Endothelial cell of umbilical vein (primary cell): ENCODE results near the gene SPON2. TPM values are rescaled to one million over a fixed set of nuclear protein-coding genes. Genes with fewer than 3 reads are reported as not detected.

Experiments
- BruUV-seq: library from RNA; stranded (reverse); fragments of 400-500 nt; replicated peaks from 2 replicates; lab custom pipeline; 2021; lab: Mats Ljungman, UMichigan
- CTCF ChIA-PET: fragments of 300-600, 350-600 bp; sonication (Branson Sonifier 250); formaldehyde crosslinking; loops from one replicate; lab custom pipeline; 2021; ENCODE audit warnings: antibody characterized with exemption, inconsistent platforms; lab: Charles Lee
- POLR2A ChIA-PET: fragments of 300-600, 350-600 bp; sonication (Branson Sonifier 250); formaldehyde crosslinking; loops from one replicate; lab custom pipeline; 2021; ENCODE audit warnings: antibody characterized with exemption, inconsistent platforms; lab: Charles Lee
- DNase-seq: peaks from one replicate; pipeline ENCODE4 v3.0.0-alpha.2; 2011; ENCODE audit warnings: low read depth, low spot score
- FAIRE-seq: peaks from 2 replicates; lab custom pipeline; 2011; peaks lifted over from hg19 to GRCh38; lab: Jason Lieb, UNC
- H2AFZ ChIP-seq: 2 replicates; pipeline ENCODE4 v1.6.0; 2012; ENCODE audit warnings: low read depth, low read length, control low read depth, inconsistent platforms
- H3K27ac ChIP-seq: 2 replicates; pipeline ENCODE4 v1.5.1; 2011; ENCODE audit warnings: low read depth, mild to moderate bottlenecking, control low read depth, low read length, moderate library complexity; ENCODE audit not compliant: insufficient read depth
- H3K27me3 ChIP-seq, 2 experiments: 2 replicates each; pipeline versions ENCODE4 v1.6.0 to v1.6.1; 2011; ENCODE audit warnings: low read length in 2 of 2, mixed read lengths in 1 of 2; ENCODE audit not compliant: control insufficient read depth in 2 of 2, insufficient read depth in 2 of 2
- H3K36me3 ChIP-seq, 2 experiments: 2 replicates in 1 of 2; 3 replicates in 1 of 2; pipeline ENCODE4 v1.5.1; 2011; ENCODE audit warnings: low read length in 2 of 2, mild to moderate bottlenecking in 1 of 2, moderate library complexity in 1 of 2; ENCODE audit not compliant: control insufficient read depth in 2 of 2, insufficient read depth in 2 of 2; ENCODE audit errors: extremely low read depth in 1 of 2
- H3K4me1 ChIP-seq: 3 replicates; pipeline ENCODE4 v1.5.1; 2011; ENCODE audit warnings: mild to moderate bottlenecking, low read length; ENCODE audit not compliant: control insufficient read depth, insufficient read depth; ENCODE audit errors: extremely low read depth
- H3K4me2 ChIP-seq: 2 replicates; pipeline ENCODE4 v1.6.1; 2011; ENCODE audit warnings: low read length, control low read depth, mixed read lengths; ENCODE audit not compliant: insufficient read depth
- H3K4me3 ChIP-seq, 3 experiments: fragments of 200-600 bp in 1 of 3; sonication (generic), shearing (Covaris generic) in 1 of 3; replicated peaks in 1 of 3; 2 replicates each; pipeline ENCODE4 v1.5.1; 2011 to 2016; ENCODE audit warnings: control low read depth in 3 of 3, low read length in 3 of 3, mild to moderate bottlenecking in 2 of 3, inconsistent platforms in 1 of 3, low read depth in 1 of 3, moderate library complexity in 1 of 3; ENCODE audit not compliant: insufficient read depth in 1 of 3
- H3K79me2 ChIP-seq: 2 replicates; pipeline ENCODE4 v1.6.0; 2012; ENCODE audit warnings: low read length, inconsistent platforms; ENCODE audit not compliant: control insufficient read depth, insufficient read depth
- H3K9ac ChIP-seq: replicated peaks from 2 replicates; pipeline ENCODE3; 2011; ENCODE audit warnings: low read length, control low read depth; ENCODE audit not compliant: insufficient read depth; ENCODE audit errors: extremely low read depth
- H3K9me1 ChIP-seq: replicated peaks from 3 replicates; pipeline ENCODE4 v1.6.0; 2011; ENCODE audit warnings: mild to moderate bottlenecking, low read length; ENCODE audit not compliant: control insufficient read depth, insufficient read depth; ENCODE audit errors: extremely low read depth
- H3K9me3 ChIP-seq: replicated peaks from 2 replicates; pipeline ENCODE4 v1.5.1; 2012; ENCODE audit warnings: low read length, inconsistent platforms; ENCODE audit not compliant: control insufficient read depth, insufficient read depth
- H4K20me1 ChIP-seq: replicated peaks from 2 replicates; pipeline ENCODE3; 2011; ENCODE audit warnings: mild to moderate bottlenecking, low read length; ENCODE audit not compliant: control insufficient read depth, insufficient read depth; ENCODE audit errors: extremely low read depth
- EZH2 ChIP-seq: IDR thresholded peaks from 2 replicates; pipeline ENCODE4 v1.6.1; 2012; ENCODE audit warnings: borderline replicate concordance, low read depth, mild to moderate bottlenecking, moderate library complexity, low read length, inconsistent platforms; ENCODE audit not compliant: severe bottlenecking
- FOS ChIP-seq: IDR thresholded peaks from 2 replicates; pipeline ENCODE4 v1.6.1; 2011; ENCODE audit warnings: mild to moderate bottlenecking, low read length, moderate library complexity, borderline replicate concordance; ENCODE audit not compliant: insufficient read depth
- GATA2 ChIP-seq: IDR thresholded peaks from 2 replicates; pipeline ENCODE4 v1.7.0; 2011; ENCODE audit warnings: low read depth, mild to moderate bottlenecking, moderate library complexity, mixed read lengths, low read length; ENCODE audit not compliant: insufficient read length, insufficient read depth
- JUN ChIP-seq: IDR thresholded peaks from 2 replicates; pipeline ENCODE4 v1.6.1; 2011; ENCODE audit warnings: borderline replicate concordance, low read depth; ENCODE audit not compliant: insufficient read length, insufficient read depth
- MYC ChIP-seq: IDR thresholded peaks from one replicate; pipeline ENCODE4 v1.6.1; 2011; ENCODE audit warnings: mild to moderate bottlenecking, low read depth, low read length
- POLR2A ChIP-seq: IDR thresholded peaks from 2 replicates; pipeline ENCODE4 v1.6.1; 2012; ENCODE audit warnings: low read depth, mild to moderate bottlenecking, control low read depth, low read length
- POLR2AphosphoS5 ChIP-seq: IDR thresholded peaks from 2 replicates; pipeline ENCODE4 v1.6.1; 2012; ENCODE audit warnings: low read depth, mild to moderate bottlenecking, control low read depth, low read length, moderate library complexity; ENCODE audit not compliant: insufficient read depth
- dilution Hi-C: fragments of 300-500 bp; cut with MboI; formaldehyde crosslinking; loops from one replicate; pipeline ENCODE4 v1.15.0; 2019; ENCODE audit warnings: low sequenced_read_pairs; ENCODE audit not compliant: extremely low pct_ligation_motif_present
- intact Hi-C: fragments of 100-400 bp; cut with micrococcal nuclease; formaldehyde crosslinking; loops from one replicate; pipeline ENCODE4 v1.10.0; 2022
- polyA plus RNA-seq, 4 experiments: library from polyadenylated mRNA; depleted of rRNA in 3 of 4; stranded (reverse) in 3 of 4; unstranded in 1 of 4; fragments of >200 nt; gene quantifications; 2 replicates each; pipeline versions ENCODE4 v1.2.1 to v1.2.3, GENCODE V29; 2011 to 2012; ENCODE audit warnings: missing spikeins in 1 of 4
- total RNA-seq: library from RNA; stranded (reverse); gene quantifications from 2 replicates; pipeline ENCODE4 v1.2.3, GENCODE V29; 2021
- TF ChIP-seq, protein P1 (sequence below), 2 donors: IDR thresholded peaks; 1 replicate in 1 of 2; 2 replicates in 1 of 2; pipeline ENCODE4 v1.5.1; 2011; ENCODE audit warnings: low read length in 2 of 2, mild to moderate bottlenecking in 2 of 2, moderate library complexity in 2 of 2, control low read depth in 1 of 2, inconsistent platforms in 1 of 2, low read depth in 1 of 2; ENCODE audit not compliant: insufficient read depth in 1 of 2; ENCODE audit errors: extremely low read depth in 1 of 2
- TF ChIP-seq, protein P2 (sequence below): IDR thresholded peaks from 2 replicates; pipeline ENCODE4 v1.6.1; 2011; ENCODE audit not compliant: insufficient read depth, insufficient read length

Gene SPON2
- total and polyA plus RNA-seq, 2 donors (not counting 3 experiments of a cell fraction or from before 2014, with no cell fraction given) = 0.04 TPM; not detected in 1

DNA sequence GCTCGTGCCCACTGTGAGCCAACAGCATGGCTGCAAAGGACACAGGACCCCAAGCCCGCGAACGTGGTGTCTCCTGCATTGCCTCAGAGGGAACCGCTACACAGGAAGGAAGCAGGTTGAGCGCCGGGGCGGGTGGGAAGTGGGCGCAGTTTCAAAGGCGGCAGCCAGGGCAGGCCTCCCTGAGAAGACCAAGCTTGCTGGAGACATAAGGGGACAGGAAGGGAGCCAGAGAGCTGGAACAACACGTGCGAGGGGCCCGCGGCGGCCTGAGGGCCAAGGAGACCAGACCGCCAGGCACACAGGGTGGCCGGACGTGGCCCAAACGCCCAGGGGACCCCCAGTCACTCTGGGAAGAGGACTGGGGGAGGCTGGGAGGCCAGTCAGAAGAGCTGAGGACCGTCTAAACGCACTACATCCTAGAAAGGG is 44.5 kb upstream of the SPON2 start:
- Histone ChIP-seq H3K9me3 (no peaks in the 10 kb centered on the region), H3K4me3 (no peak overlapping the region), H3K27me3 (no peaks in the 10 kb centered on the region), H3K36me3 (peaks cover 8 to 42% of the 10 kb centered on the region in 2 experiments), H3K4me1 (no peaks in the 10 kb centered on the region), H3K79me2 (no peaks in the 10 kb centered on the region), H2AFZ (no peak overlapping the region), H3K4me2 (no peak overlapping the region), H3K9me1 (no peaks in the 10 kb centered on the region), H4K20me1 (no peaks in the 10 kb centered on the region), H3K27ac (no peak overlapping the region), H3K9ac (no peak overlapping the region)
- FAIRE-seq = no peak
- intact Hi-C loops = no loop called here
- no peak for DNase-seq
- BruUV-seq = no TSS peak
- ChIA-PET CTCF (interaction anchor here (0.8 kb wide), 1 partner anchor 32 kb away, joined by 4 read pairs; no protein-coding TSS in a partner anchor), POLR2A (no interaction called here)
- TF ChIP-seq, protein P1, sequence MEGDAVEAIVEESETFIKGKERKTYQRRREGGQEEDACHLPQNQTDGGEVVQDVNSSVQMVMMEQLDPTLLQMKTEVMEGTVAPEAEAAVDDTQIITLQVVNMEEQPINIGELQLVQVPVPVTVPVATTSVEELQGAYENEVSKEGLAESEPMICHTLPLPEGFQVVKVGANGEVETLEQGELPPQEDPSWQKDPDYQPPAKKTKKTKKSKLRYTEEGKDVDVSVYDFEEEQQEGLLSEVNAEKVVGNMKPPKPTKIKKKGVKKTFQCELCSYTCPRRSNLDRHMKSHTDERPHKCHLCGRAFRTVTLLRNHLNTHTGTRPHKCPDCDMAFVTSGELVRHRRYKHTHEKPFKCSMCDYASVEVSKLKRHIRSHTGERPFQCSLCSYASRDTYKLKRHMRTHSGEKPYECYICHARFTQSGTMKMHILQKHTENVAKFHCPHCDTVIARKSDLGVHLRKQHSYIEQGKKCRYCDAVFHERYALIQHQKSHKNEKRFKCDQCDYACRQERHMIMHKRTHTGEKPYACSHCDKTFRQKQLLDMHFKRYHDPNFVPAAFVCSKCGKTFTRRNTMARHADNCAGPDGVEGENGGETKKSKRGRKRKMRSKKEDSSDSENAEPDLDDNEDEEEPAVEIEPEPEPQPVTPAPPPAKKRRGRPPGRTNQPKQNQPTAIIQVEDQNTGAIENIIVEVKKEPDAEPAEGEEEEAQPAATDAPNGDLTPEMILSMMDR (IDR thresholded peaks at IDR 0.05; ENCODE audit: extremely low read depth in 1 of 2, insufficient read depth in 1 of 2, low read depth in 1 of 2, low read length in 2 of 2) = no peak
- no peak for TF ChIP-seq EZH2
- TF ChIP-seq, protein P2, sequence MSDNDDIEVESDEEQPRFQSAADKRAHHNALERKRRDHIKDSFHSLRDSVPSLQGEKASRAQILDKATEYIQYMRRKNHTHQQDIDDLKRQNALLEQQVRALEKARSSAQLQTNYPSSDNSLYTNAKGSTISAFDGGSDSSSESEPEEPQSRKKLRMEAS = no peak
- dilution Hi-C loops = no loop called here

DNA sequence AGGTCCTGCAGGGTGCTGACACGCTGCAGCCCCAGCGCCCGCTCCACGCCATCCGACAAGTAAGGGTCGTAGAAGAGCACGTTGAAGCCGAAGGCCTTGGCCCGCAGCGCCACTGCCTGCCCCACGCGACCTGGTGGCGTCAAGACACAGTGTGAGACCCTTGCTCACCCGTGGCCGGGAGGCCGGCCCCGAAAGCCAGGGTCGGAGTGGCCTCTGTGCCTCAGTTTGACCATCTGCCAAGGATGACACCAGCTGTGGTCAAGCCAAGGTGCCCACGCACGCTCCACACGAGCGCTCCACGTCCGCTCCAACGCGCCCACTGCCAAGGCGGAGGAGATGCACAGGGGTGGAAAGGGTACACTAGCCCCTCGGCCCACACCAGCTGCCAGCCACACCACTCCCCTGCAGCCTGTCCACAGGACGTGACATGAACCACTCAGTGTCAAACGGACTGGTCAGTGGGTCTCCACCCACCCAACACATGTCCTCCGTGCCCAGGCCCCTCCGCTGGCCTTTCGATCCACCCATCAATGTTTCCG is 43.8 kb upstream of the SPON2 start:
- Histone ChIP-seq H3K79me2 (no peaks in the 10 kb centered on the region), H3K9ac (no peak overlapping the region), H2AFZ (no peak overlapping the region), H3K4me2 (no peak overlapping the region), H3K36me3 (peaks cover 8 to 42% of the 10 kb centered on the region in 2 experiments), H3K27me3 (no peaks in the 10 kb centered on the region), H3K4me3 (no peak overlapping the region), H3K4me1 (no peaks in the 10 kb centered on the region), H3K9me1 (no peaks in the 10 kb centered on the region), H3K9me3 (no peaks in the 10 kb centered on the region), H4K20me1 (no peaks in the 10 kb centered on the region), H3K27ac (no peak overlapping the region)
- ChIA-PET POLR2A (no interaction called here), CTCF (no interaction called here)
- no TSS peak for BruUV-seq
- dilution Hi-C loops = no loop called here
- no peak for TF ChIP-seq EZH2
- no peak for TF ChIP-seq MYC
- TF ChIP-seq, protein P2 = no peak
- no peak for TF ChIP-seq POLR2A
- TF ChIP-seq, protein P1 (IDR thresholded peaks at IDR 0.05; ENCODE audit: extremely low read depth in 1 of 2, insufficient read depth in 1 of 2, low read depth in 1 of 2, low read length in 2 of 2) = no peak
- no peak for TF ChIP-seq POLR2AphosphoS5
- no peak for TF ChIP-seq GATA2
- no peak for TF ChIP-seq FOS
- no peak for TF ChIP-seq JUN
- FAIRE-seq = no peak
- no peak for DNase-seq
- intact Hi-C loops = no loop called here
